ENCODE measurements around the gene NEURL3.

GRCh38 chr2:96449174-96449573 is 56.0 kb downstream of the NEURL3 start:
- TF ChIP-seq FOXK2 (IDR thresholded peaks at IDR 0.05) (no peak), CTBP1 (IDR thresholded peaks at IDR 0.05; ENCODE audit: borderline replicate concordance) (no peak), SP1 (IDR thresholded peaks at IDR 0.05) (no peak)
